Ovary (tissue), 3 donors: ENCODE results near the gene SASH3.

Source experiments
- CTCF ChIP-seq, 3 donors: fragments of 450-650 bp in 2 of 3; fragments of 200-600 bp in 1 of 3; IDR thresholded peaks; one replicate each; pipeline versions ENCODE4 v1.5.1 to v1.8.0; 2016 to 2022; ENCODE audit warnings: antibody characterized with exemption in 3 of 3, mild to moderate bottlenecking in 1 of 3
- EP300 ChIP-seq: sonication (generic); formaldehyde crosslinking; IDR thresholded peaks from one replicate; pipeline ENCODE4 v1.6.1; 2017; ENCODE audit warnings: antibody characterized with exemption
- POLR2A ChIP-seq: fragments of 450-650 bp; IDR thresholded peaks from one replicate; pipeline ENCODE4 v1.6.1; 2017; ENCODE audit warnings: antibody characterized with exemption, mild to moderate bottlenecking, moderate library complexity
- donor health status: DM: no; HTN: no; CAD: no.

- TF ChIP-seq CTCF (IDR thresholded peaks at IDR 0.05) (no peak), EP300 (no peak), POLR2A (no peak)
Measured at GRCh38 chrX:129824620-129825019, 44.9 kb downstream of the SASH3 start.
